Lower leg skin (tissue), 3 donors: ENCODE measurements around the gene ENAH.

Experiments used
- POLR2A ChIP-seq, 2 donors: fragments of 450-650 bp; IDR thresholded peaks; one replicate each; pipeline ENCODE4 v1.6.1; 2016 to 2017; ENCODE audit warnings: antibody characterized with exemption in 2 of 2, mild to moderate bottlenecking in 1 of 2, moderate library complexity in 1 of 2
- TF ChIP-seq, protein P1 (sequence below), 3 donors: fragments of 450-650 bp; IDR thresholded peaks; one replicate each; pipeline ENCODE4 v1.5.1; 2016; ENCODE audit warnings: antibody characterized with exemption in 3 of 3, mild to moderate bottlenecking in 3 of 3, moderate library complexity in 2 of 3

DNA sequence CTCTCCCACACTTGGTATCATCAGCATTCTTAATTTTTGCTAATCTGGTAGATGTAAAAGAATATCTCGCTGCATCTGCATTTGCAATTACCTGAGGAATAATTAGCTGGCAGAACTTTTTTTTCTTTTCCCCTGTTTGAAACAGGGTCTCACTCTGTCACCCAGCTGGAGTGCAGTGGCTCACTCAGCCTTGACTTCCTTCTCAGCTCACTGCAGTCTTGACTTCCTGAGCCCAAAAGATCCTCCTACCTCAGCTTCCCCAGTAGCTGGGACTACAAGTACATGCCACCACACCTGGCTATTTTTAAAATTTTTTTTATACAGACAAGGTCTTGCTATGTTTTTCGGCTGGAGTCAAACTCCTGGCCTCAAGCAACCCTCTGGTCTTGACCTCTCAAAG is 35.4 kb upstream of the ENAH start:
- TF ChIP-seq, protein P1, sequence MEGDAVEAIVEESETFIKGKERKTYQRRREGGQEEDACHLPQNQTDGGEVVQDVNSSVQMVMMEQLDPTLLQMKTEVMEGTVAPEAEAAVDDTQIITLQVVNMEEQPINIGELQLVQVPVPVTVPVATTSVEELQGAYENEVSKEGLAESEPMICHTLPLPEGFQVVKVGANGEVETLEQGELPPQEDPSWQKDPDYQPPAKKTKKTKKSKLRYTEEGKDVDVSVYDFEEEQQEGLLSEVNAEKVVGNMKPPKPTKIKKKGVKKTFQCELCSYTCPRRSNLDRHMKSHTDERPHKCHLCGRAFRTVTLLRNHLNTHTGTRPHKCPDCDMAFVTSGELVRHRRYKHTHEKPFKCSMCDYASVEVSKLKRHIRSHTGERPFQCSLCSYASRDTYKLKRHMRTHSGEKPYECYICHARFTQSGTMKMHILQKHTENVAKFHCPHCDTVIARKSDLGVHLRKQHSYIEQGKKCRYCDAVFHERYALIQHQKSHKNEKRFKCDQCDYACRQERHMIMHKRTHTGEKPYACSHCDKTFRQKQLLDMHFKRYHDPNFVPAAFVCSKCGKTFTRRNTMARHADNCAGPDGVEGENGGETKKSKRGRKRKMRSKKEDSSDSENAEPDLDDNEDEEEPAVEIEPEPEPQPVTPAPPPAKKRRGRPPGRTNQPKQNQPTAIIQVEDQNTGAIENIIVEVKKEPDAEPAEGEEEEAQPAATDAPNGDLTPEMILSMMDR (IDR thresholded peaks at IDR 0.05): no peak
- TF ChIP-seq POLR2A (IDR thresholded peaks at IDR 0.05): no peak
